ENCODE data around the gene FAM47E. TPM values are rescaled to one million over a fixed set of nuclear protein-coding genes. Genes with fewer than 3 reads are reported as not detected.

Gene FAM47E
- total RNA-seq, 1 donor = 0.86 TPM

GRCh38 chr4:76265631-76266218 is 14.2 kb downstream of the FAM47E start:
- TF ChIP-seq, protein P1, sequence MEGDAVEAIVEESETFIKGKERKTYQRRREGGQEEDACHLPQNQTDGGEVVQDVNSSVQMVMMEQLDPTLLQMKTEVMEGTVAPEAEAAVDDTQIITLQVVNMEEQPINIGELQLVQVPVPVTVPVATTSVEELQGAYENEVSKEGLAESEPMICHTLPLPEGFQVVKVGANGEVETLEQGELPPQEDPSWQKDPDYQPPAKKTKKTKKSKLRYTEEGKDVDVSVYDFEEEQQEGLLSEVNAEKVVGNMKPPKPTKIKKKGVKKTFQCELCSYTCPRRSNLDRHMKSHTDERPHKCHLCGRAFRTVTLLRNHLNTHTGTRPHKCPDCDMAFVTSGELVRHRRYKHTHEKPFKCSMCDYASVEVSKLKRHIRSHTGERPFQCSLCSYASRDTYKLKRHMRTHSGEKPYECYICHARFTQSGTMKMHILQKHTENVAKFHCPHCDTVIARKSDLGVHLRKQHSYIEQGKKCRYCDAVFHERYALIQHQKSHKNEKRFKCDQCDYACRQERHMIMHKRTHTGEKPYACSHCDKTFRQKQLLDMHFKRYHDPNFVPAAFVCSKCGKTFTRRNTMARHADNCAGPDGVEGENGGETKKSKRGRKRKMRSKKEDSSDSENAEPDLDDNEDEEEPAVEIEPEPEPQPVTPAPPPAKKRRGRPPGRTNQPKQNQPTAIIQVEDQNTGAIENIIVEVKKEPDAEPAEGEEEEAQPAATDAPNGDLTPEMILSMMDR (IDR thresholded peaks at IDR 0.05; ENCODE audit: insufficient read depth, low read depth, low read length) = no peak
- H3K4me3 ChIP-seq (ENCODE audit: low read depth, low read length) = no peak overlapping the region
- no peak for DNase-seq (ENCODE audit: low read depth)

DNA sequence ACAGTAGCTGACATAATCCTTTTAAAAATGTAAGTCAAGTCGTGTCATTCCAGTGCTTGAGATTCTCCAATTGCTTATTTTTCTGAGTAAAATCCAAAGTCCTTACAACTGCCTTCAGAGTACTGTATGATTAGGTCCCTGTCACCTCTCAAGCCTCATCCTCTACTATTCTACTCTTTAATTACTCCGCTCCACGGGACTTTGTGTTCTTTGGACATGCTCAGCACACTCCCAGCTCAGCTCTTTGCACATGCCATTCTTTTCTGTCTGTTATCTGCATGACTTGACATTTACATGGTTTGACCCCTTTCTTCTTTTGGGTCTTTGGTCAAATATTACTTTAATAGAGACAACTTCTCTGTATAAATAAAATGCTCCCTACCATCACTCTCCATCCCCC is 15.1 kb downstream of the FAM47E start:
- TF ChIP-seq, protein P1 (IDR thresholded peaks at IDR 0.05; ENCODE audit: insufficient read depth, low read depth, low read length) = no peak
- DNase-seq (ENCODE audit: low read depth) = no peak
- no peak overlapping the region for H3K4me3 ChIP-seq (ENCODE audit: low read depth, low read length)

GRCh38 chr4:76267811-76268210 is 16.3 kb downstream of the FAM47E start:
- TF ChIP-seq, protein P1 (IDR thresholded peaks at IDR 0.05; ENCODE audit: insufficient read depth, low read depth, low read length) = no peak
- H3K4me3 ChIP-seq (ENCODE audit: low read depth, low read length) = no peak overlapping the region
- no peak for DNase-seq (ENCODE audit: low read depth)

DNA sequence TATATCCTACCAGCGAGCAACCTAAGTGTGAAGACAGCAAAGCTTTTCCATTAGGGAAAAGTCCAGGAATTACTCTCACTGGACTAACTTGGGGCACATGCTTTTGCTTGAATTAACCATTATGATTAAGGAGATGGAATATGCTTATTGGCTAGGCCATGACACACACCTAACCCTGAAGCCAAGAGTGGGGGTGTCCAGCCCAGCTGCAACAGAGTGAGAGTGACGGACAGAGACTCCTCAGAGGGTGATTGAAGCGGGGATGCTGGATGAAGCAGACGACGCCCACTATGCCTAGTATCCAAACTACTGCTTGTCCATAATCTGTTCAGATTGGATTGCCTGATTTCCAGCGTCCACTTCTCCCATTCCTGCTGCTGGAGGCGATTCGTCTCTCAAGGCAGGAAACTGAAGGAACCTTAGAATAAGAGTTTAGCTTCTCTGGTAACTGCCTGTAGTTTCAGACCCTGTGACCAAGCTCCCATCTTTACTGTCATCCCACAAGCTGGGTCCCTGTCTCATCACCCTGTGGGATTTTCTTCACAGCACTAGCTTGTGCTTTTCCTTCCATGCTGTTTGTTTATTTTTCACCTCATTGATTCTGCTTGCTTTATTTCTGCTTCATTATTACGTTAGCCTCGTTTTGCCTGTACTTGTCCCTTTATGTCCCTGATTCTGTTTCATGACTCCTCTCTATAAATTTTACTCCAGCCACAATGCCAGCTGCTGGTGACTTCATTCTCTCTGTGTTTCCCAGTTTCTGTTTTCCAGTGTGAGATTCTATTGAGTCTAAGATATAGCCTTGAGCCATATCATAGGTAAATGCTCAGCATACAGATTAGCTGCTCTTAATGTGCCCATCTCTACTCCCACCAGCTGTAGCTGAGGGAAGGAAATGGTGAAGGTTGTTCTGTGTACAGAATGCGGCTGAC is 19.0 kb downstream of the FAM47E start:
- TF ChIP-seq, protein P1 (IDR thresholded peaks at IDR 0.05; ENCODE audit: insufficient read depth, low read depth, low read length) = no peak
- DNase-seq (ENCODE audit: low read depth) = no peak
- H3K4me3 ChIP-seq (ENCODE audit: low read depth, low read length) = no peak overlapping the region

GRCh38 chr4:76271248-76271647 is 19.7 kb downstream of the FAM47E start:
- TF ChIP-seq, protein P1 (IDR thresholded peaks at IDR 0.05; ENCODE audit: insufficient read depth, low read depth, low read length) = no peak
- H3K4me3 ChIP-seq (ENCODE audit: low read depth, low read length) = no peak overlapping the region
- no peak for DNase-seq (ENCODE audit: low read depth)

- no peak overlapping the region for H3K4me3 ChIP-seq (ENCODE audit: low read depth, low read length)
- TF ChIP-seq, protein P1 (IDR thresholded peaks at IDR 0.05; ENCODE audit: insufficient read depth, low read depth, low read length) = no peak
- no peak for DNase-seq (ENCODE audit: low read depth)
These were observed 20.6 kb downstream of the FAM47E start for GRCh38 chr4:76272073-76272472.
